Subcutaneous adipose tissue (tissue), 4 donors: ENCODE results near the gene DLG2. TPM values are rescaled to one million over a fixed set of nuclear protein-coding genes. Genes with fewer than 3 reads are reported as not detected.

ENCODE experiments used
- CTCF ChIP-seq: fragments of 450-650 bp; IDR thresholded peaks from one replicate; pipeline ENCODE4 v1.5.1; 2016; ENCODE audit warnings: low read depth, mild to moderate bottlenecking, control low read depth, antibody characterized with exemption, moderate library complexity
- total RNA-seq, 4 donors: library from RNA; depleted of rRNA; stranded (reverse); fragments of >200 nt; gene quantifications; one replicate each; pipeline ENCODE4 v1.1.0, GENCODE V29; 2016

The DLG2 gene
- total RNA-seq, 4 donors from 2014 or later, result 3.6 to 7.0 (median 6.1) TPM

- TF ChIP-seq CTCF, result no peak
Measured at GRCh38 chr11:85647604-85648299, 20.6 kb upstream of the DLG2 start, which contains the start of gene TMEM126A. Gene TMEM126A, plus strand, starts transcription at chr11:85647967. Its CDS starts 2,289 bp downstream, at chr11:85650256.

GRCh38 chr11:85647078-85647477 is 19.9 kb upstream of the DLG2 start:
- no peak for TF ChIP-seq CTCF

- no peak for TF ChIP-seq CTCF
Measured at GRCh38 chr11:85643191-85643614, 16.1 kb upstream of the DLG2 start.

GRCh38 chr11:85634747-85635146 is 7.6 kb upstream of the DLG2 start:
- no peak for TF ChIP-seq CTCF

- TF ChIP-seq CTCF, result no peak
Measured at GRCh38 chr11:85628771-85629341, 1.7 kb upstream of the DLG2 start.

- TF ChIP-seq CTCF, result no peak
Measured at GRCh38 chr11:85627998-85628770, 1.0 kb upstream of the DLG2 start, which contains the start of gene TMEM126B. Gene TMEM126B, plus strand, starts transcription at chr11:85628593. Its CDS starts 15 bp downstream, at chr11:85628608.

- TF ChIP-seq CTCF, result no peak
Measured at GRCh38 chr11:85626496-85626895, 648 bp downstream of the DLG2 start.
